ENCODE data around the gene C11orf91.
"Not testable (repeated sequence)": the region's sequence is repeated elsewhere in the genome, so short reads cannot be mapped to it uniquely, and the experiment has no call there.

The C11orf91 gene

DNA sequence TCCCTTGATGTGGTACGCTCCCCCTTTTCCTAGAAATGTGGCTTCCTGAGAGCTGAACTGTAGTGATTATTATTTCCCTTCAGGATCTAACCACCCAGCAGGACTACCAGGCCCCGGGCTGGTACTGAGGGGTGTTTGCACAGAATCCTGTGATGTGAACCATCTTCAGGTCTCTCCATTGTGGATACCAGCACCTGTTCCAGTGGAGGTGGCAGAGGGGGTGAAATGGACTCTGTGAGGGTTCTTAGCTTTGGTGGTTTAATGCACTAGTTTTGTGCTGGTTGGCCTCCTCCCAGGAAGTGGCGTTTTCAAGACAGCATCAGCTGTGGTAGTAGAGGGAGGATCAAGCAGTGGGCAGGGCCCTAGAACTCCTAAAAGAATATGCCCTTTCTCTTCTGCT, 18.6 kb downstream of the C11orf91 start:
- Histone ChIP-seq H3K27me3 (ENCODE audit: low read depth, low read length) (peaks cover 47% of the 10 kb centered on the region), H3K4me1 (ENCODE audit: low read length) (peaks cover 8% of the 10 kb centered on the region), H4K20me1 (ENCODE audit: insufficient read depth, low read length) (no peaks in the 10 kb centered on the region), H3K36me3 (replicated peaks; ENCODE audit: low read depth, low read length) (no peaks in the 10 kb centered on the region), H3K9ac (ENCODE audit: low read length) (no peak overlapping the region), H3K9me3 (ENCODE audit: insufficient read depth, low read length) (no peaks in the 10 kb centered on the region), H3K27ac (ENCODE audit: low read length) (no peak overlapping the region), H3K4me3 (ENCODE audit: low read length) (no peak overlapping the region), H3K4me2 (ENCODE audit: low read length) (no peak overlapping the region), H3K79me2 (ENCODE audit: low read length) (no peaks in the 10 kb centered on the region), H2AFZ (ENCODE audit: low read depth, low read length) (no peak overlapping the region)
- no peak for TF ChIP-seq EZH2phosphoT487 (IDR thresholded peaks at IDR 0.05; ENCODE audit: low read depth)
- TF ChIP-seq, protein P1, sequence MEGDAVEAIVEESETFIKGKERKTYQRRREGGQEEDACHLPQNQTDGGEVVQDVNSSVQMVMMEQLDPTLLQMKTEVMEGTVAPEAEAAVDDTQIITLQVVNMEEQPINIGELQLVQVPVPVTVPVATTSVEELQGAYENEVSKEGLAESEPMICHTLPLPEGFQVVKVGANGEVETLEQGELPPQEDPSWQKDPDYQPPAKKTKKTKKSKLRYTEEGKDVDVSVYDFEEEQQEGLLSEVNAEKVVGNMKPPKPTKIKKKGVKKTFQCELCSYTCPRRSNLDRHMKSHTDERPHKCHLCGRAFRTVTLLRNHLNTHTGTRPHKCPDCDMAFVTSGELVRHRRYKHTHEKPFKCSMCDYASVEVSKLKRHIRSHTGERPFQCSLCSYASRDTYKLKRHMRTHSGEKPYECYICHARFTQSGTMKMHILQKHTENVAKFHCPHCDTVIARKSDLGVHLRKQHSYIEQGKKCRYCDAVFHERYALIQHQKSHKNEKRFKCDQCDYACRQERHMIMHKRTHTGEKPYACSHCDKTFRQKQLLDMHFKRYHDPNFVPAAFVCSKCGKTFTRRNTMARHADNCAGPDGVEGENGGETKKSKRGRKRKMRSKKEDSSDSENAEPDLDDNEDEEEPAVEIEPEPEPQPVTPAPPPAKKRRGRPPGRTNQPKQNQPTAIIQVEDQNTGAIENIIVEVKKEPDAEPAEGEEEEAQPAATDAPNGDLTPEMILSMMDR (IDR thresholded peaks at IDR 0.05; ENCODE audit: low read depth, low read length): no peak

DNA sequence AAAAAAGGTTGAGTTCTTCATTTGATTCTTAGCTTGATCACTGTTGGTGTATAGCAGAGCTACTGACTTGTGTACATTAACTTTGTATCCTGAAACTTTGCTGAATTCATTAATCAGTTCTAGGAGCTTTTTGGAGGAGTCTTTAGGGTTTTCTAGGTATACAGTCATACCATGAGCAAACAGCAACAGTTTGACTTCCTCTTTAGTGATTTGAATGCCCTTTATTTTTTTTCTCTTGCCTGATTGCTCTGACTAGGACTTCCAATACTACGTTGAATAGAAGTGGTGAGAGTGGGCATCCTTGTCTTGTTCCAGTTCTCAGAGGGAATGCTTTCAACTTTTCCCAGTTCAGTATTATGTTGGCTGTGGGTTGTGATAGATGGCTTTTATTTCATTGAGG, 22.0 kb downstream of the C11orf91 start:
- H3K79me2 ChIP-seq (ENCODE audit: low read length); H3K27ac ChIP-seq (ENCODE audit: low read length); H3K4me1 ChIP-seq (ENCODE audit: low read length); H3K9ac ChIP-seq (ENCODE audit: low read length); H3K36me3 ChIP-seq (replicated peaks; ENCODE audit: low read depth, low read length); H2AFZ ChIP-seq (ENCODE audit: low read depth, low read length); H3K4me3 ChIP-seq (ENCODE audit: low read length); H3K9me3 ChIP-seq (ENCODE audit: insufficient read depth, low read length); H4K20me1 ChIP-seq (ENCODE audit: insufficient read depth, low read length): not testable (repeated sequence)
- H3K27me3 ChIP-seq (ENCODE audit: low read depth, low read length): peaks cover 26% of the 10 kb centered on the region
- peak overlapping the region; percentile 39; the same call in 1 of the 2 replicates for H3K4me2 ChIP-seq (ENCODE audit: low read length)

DNA sequence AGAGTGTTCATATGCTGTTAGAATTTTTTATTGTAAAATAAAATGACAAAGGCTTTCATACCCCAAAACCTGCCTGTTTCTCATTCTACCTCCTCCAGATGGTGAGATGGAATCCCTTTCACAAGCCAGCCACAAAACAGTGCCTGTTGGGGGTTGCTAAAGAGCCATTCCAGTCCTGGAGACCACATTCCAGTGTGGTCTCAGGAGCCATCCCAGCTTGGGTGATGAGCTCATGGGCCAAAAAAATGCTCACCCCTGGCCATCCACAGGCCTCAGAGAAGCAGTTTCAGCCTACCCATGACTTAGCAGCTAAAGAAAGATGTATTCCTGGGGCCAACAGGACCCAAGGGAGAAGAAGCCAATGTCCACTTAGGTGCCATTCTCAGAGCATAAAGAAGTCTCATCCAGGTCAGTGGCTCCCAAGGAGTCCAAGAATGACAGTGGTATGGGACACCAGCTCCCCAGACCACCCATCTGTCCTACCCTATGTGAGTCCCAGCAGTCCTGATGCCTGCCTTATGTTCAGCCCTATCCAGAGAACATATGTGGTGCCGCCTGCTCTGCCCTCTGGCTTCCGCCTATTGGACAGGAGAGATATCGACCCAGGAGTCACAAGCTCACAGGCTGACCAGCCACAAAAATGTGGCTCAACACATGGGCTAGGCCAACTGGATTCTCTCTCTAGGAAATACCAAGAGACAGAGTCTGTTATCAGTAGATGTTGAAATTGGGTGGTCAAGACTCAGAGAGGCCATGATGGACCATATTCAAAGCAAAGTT, 26.4 kb downstream of the C11orf91 start:
- peaks cover 8% of the 10 kb centered on the region for H3K4me1 ChIP-seq (ENCODE audit: low read length)
- no peaks in the 10 kb centered on the region for H3K79me2 ChIP-seq (ENCODE audit: low read length)
- peaks cover 25% of the 10 kb centered on the region; the same call in 1 of the 2 replicates for H3K27me3 ChIP-seq (ENCODE audit: low read depth, low read length)
- TF ChIP-seq, protein P1 (IDR thresholded peaks at IDR 0.05; ENCODE audit: low read depth, low read length): no peak
- TF ChIP-seq EZH2phosphoT487 (IDR thresholded peaks at IDR 0.05; ENCODE audit: low read depth): no peak
- no peaks in the 10 kb centered on the region for H3K9me3 ChIP-seq (ENCODE audit: insufficient read depth, low read length)
- no peaks in the 10 kb centered on the region for H3K36me3 ChIP-seq (replicated peaks; ENCODE audit: low read depth, low read length)
- no peak overlapping the region for H2AFZ ChIP-seq (ENCODE audit: low read depth, low read length)
- H3K4me2 ChIP-seq (ENCODE audit: low read length): no peak overlapping the region
- H3K9ac ChIP-seq (ENCODE audit: low read length): no peak overlapping the region
- H3K27ac ChIP-seq (ENCODE audit: low read length): no peak overlapping the region
- H4K20me1 ChIP-seq (ENCODE audit: insufficient read depth, low read length): no peaks in the 10 kb centered on the region
- H3K4me3 ChIP-seq (ENCODE audit: low read length): no peak overlapping the region

DNA sequence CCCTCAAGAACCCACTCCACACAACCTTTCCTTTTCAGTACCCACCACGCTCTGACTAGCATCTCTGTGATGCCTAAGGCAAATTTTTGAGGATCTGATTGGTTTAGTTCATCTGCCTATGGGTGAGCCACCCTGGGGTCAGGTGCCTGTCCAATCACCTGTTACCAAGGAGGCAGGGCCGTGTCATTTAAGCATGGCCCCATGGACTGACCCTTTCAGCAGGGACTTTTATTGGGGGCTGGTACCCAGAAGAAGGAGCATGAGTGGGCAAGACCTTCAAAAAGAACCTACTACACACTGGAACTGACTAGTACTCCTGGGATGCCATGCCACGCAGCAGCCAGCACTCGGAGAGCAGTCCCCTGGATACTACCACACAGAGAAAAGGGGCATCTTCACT, 28.4 kb downstream of the C11orf91 start:
- H3K9ac ChIP-seq (ENCODE audit: low read length): no peak overlapping the region
- TF ChIP-seq EZH2phosphoT487 (IDR thresholded peaks at IDR 0.05; ENCODE audit: low read depth): no peak
- TF ChIP-seq, protein P1 (IDR thresholded peaks at IDR 0.05; ENCODE audit: low read depth, low read length): no peak
- no peak overlapping the region for H3K27ac ChIP-seq (ENCODE audit: low read length)
- H3K27me3 ChIP-seq (ENCODE audit: low read depth, low read length): peaks cover 20% of the 10 kb centered on the region; the same call in 1 of the 2 replicates
- no peaks in the 10 kb centered on the region for H3K36me3 ChIP-seq (replicated peaks; ENCODE audit: low read depth, low read length)
- no peaks in the 10 kb centered on the region for H3K9me3 ChIP-seq (ENCODE audit: insufficient read depth, low read length)
- no peaks in the 10 kb centered on the region for H3K79me2 ChIP-seq (ENCODE audit: low read length)
- H3K4me2 ChIP-seq (ENCODE audit: low read length): no peak overlapping the region
- H3K4me1 ChIP-seq (ENCODE audit: low read length): no peaks in the 10 kb centered on the region
- H3K4me3 ChIP-seq (ENCODE audit: low read length): no peak overlapping the region
- no peak overlapping the region for H2AFZ ChIP-seq (ENCODE audit: low read depth, low read length)
- no peaks in the 10 kb centered on the region for H4K20me1 ChIP-seq (ENCODE audit: insufficient read depth, low read length)
